ENCODE data around the gene MSGN1. TPM values are rescaled to one million over a fixed set of nuclear protein-coding genes. Genes with fewer than 3 reads are reported as not detected.

MSGN1 gene
- total and polyA plus RNA-seq, 2 of the 8 experiments (the other 6 are each of a cell fraction or from before 2014, with no cell fraction given), result not detected

DNA sequence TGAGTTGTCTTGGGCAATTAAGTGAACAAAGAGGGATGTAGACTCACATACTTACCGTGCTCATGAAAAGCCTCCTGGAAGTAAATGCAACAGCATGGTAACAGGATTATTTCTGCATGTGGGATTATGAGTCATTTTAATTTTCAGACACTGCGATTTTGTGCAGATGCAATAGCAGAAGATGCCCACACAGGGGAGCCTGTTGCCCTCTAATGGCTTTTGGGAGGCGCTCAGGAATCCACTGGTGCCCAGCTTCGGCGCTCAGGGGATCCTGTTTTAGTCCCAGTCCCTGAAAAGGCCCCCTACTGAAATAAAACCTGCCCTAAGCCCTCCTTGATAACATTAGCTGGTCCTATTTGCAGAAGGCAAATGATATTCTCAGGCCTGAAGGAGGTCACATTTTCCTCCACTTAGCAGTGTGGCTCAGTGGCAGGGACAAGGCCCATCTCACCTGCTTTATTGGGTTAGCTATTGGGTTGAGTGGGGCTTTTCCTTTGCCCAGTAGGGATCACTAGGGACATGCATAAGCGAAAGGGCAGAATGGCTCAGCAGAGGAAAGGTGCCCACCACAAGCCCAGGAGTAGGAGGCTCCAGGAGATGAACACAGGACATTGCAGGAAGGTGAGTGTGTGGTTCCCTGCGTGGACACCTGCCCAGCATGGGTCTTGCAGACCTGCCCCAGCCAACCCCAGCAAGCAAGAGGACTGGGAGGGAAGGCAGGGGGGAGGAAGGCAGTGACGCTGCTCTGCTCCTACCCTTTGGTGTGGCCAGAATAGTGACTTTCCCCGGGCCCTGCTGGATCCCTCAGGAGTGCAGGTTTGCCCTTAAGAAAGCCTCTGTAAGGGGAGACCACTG, 35.7 kb downstream of the MSGN1 start:
- H3K36me3 ChIP-seq (ENCODE audit: control insufficient read depth in 2 of 4, insufficient read depth in 4 of 4, low read length in 3 of 4), result no peaks in the 10 kb centered on the region
- CTCF ChIA-PET (ENCODE audit: partially characterized antibody), result interaction anchor here (0.6 to 8.2 kb wide), 50 partner anchors 8 to 558 kb away, joined by 3 to 76 read pairs (median 4); partner anchors contain the start of gene KCNS3
- no peak overlapping the region for H3K56ac ChIP-seq (replicated peaks; ENCODE audit: insufficient read length, low read depth, low read length)
- no peak overlapping the region for H3K27ac ChIP-seq (ENCODE audit: low read depth, low read length)
- no peak overlapping the region for H2BK15ac ChIP-seq (ENCODE audit: low read length)
- no peak overlapping the region for H3K23ac ChIP-seq (ENCODE audit: insufficient read length)
- no peaks in the 10 kb centered on the region for H3K23me2 ChIP-seq (ENCODE audit: low read depth, low read length)
- H2AK5ac ChIP-seq (ENCODE audit: low read depth, low read length), result no peak overlapping the region
- H4K8ac ChIP-seq (ENCODE audit: extremely low read depth, insufficient read depth, low read length), result no peak overlapping the region
- DNase-seq (ENCODE audit: low read depth in 1 of 2, low spot score in 2 of 2), result peak in 1 of 2 experiments; percentile 70
- no peaks in the 10 kb centered on the region for H3K79me2 ChIP-seq (ENCODE audit: control insufficient read depth in 1 of 2, insufficient read depth in 2 of 2, low read length in 2 of 2)
- POLR2A ChIA-PET (ENCODE audit: partially characterized antibody), result interaction anchor here (0.9 kb wide), 1 partner anchor 265 kb away, joined by 3 read pairs; no protein-coding TSS in a partner anchor
- no peak overlapping the region for H3K18ac ChIP-seq (ENCODE audit: extremely low read depth, low read length)
- no peak for FAIRE-seq
- H2BK120ac ChIP-seq (replicated peaks; ENCODE audit: low read depth, low read length), result no peak overlapping the region
- H4K20me1 ChIP-seq (replicated peaks in 1 of 2; ENCODE audit: control insufficient read depth in 1 of 2, insufficient read depth in 2 of 2, low read length in 2 of 2), result no peaks in the 10 kb centered on the region
- H3K79me1 ChIP-seq (ENCODE audit: low read depth, low read length), result no peaks in the 10 kb centered on the region
- no peak overlapping the region for H2BK20ac ChIP-seq (ENCODE audit: low read length)
- H2AFZ ChIP-seq (ENCODE audit: low read length), result 0 out of 2 replicates have a peak overlapping the region, but pooled peaks have one; percentile 70
- H3K9me3 ChIP-seq (ENCODE audit: insufficient read depth in 2 of 2, low read depth in 1 of 2, low read length in 1 of 2), result no peaks in the 10 kb centered on the region
- no peak overlapping the region for H4K91ac ChIP-seq (replicated peaks; ENCODE audit: insufficient read length, low read length)
- no peak overlapping the region for H2BK12ac ChIP-seq (ENCODE audit: low read depth, low read length)
- H4K5ac ChIP-seq (ENCODE audit: insufficient read length, low read depth, low read length), result no peak overlapping the region
- no peaks in the 10 kb centered on the region for H3K27me3 ChIP-seq (replicated peaks in 1 of 4; ENCODE audit: control insufficient read depth in 3 of 4, extremely low read depth in 1 of 4, insufficient read depth in 3 of 4, low read length in 3 of 4)
- WGBS, 2 experiments (ENCODE audit: extremely low coverage in 1 of 2, insufficient coverage in 1 of 2, insufficient read length in 1 of 2, insufficient replicate concordance in 2 of 2, low coverage in 1 of 2, low lambda C conversion rate in 2 of 2, missing lambda C conversion rate in 1 of 2), result 56% methylated on average over 9 of the region's 9 CpGs; no CpG with 5 or more reads in 1 of the 2 experiments
- H3K4me2 ChIP-seq (ENCODE audit: insufficient read depth in 1 of 2, low read depth in 2 of 2, low read length in 2 of 2), result no peak overlapping the region
- no peak overlapping the region for H3K9ac ChIP-seq (replicated peaks in 1 of 4; ENCODE audit: extremely low read depth in 1 of 4, low read depth in 3 of 4, low read length in 3 of 4)
- no peaks in the 10 kb centered on the region for H3K4me1 ChIP-seq (replicated peaks in 1 of 4; ENCODE audit: control insufficient read depth in 3 of 4, insufficient read depth in 4 of 4, low read length in 3 of 4)
- H3K14ac ChIP-seq (ENCODE audit: insufficient read length), result no peak overlapping the region
- H3K4me3 ChIP-seq (ENCODE audit: extremely low read depth in 1 of 4, insufficient read depth in 2 of 4, low read depth in 3 of 4, low read length in 4 of 4), result no peak overlapping the region
- H3K4ac ChIP-seq (replicated peaks; ENCODE audit: insufficient read length, low read depth, low read length), result no peak overlapping the region
- no peak overlapping the region for H2BK5ac ChIP-seq (ENCODE audit: low read depth, low read length)
- TF ChIP-seq RXRA (IDR thresholded peaks at IDR 0.05; ENCODE audit: insufficient read depth, low read depth, low read length) (0 out of 2 replicates have a peak, but pooled peaks have one; percentile 18), KDM1A (IDR thresholded peaks at IDR 0.05; ENCODE audit: borderline replicate concordance, low read length) (no peak), RBBP5 (IDR thresholded peaks at IDR 0.05; ENCODE audit: borderline replicate concordance, low read depth, low read length) (no peak), BRCA1 (IDR thresholded peaks at IDR 0.05; ENCODE audit: low read depth, low read length) (no peak), CBX5 (IDR thresholded peaks at IDR 0.05; ENCODE audit: low read depth, low read length) (no peak), CTBP2 (IDR thresholded peaks at IDR 0.05; ENCODE audit: borderline replicate concordance, insufficient read depth, insufficient read length, low read length) (no peak), YY1 (IDR thresholded peaks at IDR 0.05; ENCODE audit: low read depth, low read length) (no peak), TCF12 (IDR thresholded peaks at IDR 0.05; ENCODE audit: low read depth, low read length) (no peak), TBP (IDR thresholded peaks at IDR 0.05; ENCODE audit: low read depth, low read length) (no peak), TAF1 (IDR thresholded peaks at IDR 0.05; ENCODE audit: low read depth, low read length) (no peak), SP2 (IDR thresholded peaks at IDR 0.05; ENCODE audit: low read length) (no peak)
- TF ChIP-seq, protein P1, sequence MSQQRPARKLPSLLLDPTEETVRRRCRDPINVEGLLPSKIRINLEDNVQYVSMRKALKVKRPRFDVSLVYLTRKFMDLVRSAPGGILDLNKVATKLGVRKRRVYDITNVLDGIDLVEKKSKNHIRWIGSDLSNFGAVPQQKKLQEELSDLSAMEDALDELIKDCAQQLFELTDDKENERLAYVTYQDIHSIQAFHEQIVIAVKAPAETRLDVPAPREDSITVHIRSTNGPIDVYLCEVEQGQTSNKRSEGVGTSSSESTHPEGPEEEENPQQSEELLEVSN (IDR thresholded peaks at IDR 0.05), result no peak

Data from H1 (cell line).